GM19395 (cell line): ENCODE measurements around the gene SAFB2.

Experiments
- ATAC-seq: cut with Tn5 transposase; IDR thresholded peaks from one replicate; pipeline ENCODE4 v1.9.1; 2021; ENCODE audit warnings: mild to moderate bottlenecking, moderate library complexity; ENCODE audit not compliant: unreplicated experiment

Gene SAFB2

GRCh38 chr19:5585461-5586299, 36.9 kb downstream of the SAFB2 start:
- ATAC-seq: no peak

DNA sequence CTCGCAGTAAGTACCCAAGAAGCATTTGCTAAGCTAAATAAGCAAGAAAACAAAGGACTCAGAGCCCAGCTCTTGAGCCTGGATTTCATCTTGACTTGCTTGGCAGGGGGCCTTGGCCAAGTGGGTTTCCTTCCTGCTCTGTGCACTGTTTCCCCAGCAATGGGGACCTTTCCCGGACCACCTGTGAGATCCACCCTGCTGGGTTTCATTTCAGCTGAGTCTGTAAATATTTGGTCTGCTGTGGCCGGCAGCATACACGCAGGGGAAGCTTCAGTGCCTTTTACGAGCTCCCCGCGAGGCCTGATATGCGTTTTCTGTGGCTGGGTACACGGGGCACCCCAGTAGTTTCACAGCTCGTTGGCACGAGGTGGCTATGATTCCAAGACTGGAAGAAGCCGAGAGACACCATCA, 42.4 kb downstream of the SAFB2 start:
- no peak for ATAC-seq

GRCh38 chr19:5579697-5580096, 42.9 kb downstream of the SAFB2 start:
- ATAC-seq: no peak

GRCh38 chr19:5579286-5579685, 43.3 kb downstream of the SAFB2 start:
- ATAC-seq: no peak

- no peak for ATAC-seq
Observed at GRCh38 chr19:5578097-5578846, 44.3 kb downstream of the SAFB2 start.

DNA sequence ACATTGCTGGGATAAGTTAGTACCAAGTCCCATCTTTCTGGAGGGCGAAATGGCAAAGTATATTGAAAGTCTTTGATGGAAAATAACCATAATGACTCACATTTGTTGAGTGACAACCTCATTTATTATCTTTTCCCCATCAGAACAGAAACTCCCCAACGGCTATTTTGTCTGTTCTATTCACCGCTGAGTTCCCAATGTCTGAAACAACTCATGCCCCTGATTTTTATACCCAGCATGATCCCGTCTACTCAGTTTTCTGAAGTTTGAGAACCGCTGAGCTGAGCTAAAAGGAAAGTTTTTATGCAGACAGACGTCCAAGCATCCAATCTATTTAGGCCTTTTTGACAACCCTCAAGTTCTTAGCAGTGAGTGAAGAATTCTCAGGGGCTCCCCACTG, 47.0 kb downstream of the SAFB2 start:
- ATAC-seq: no peak

DNA sequence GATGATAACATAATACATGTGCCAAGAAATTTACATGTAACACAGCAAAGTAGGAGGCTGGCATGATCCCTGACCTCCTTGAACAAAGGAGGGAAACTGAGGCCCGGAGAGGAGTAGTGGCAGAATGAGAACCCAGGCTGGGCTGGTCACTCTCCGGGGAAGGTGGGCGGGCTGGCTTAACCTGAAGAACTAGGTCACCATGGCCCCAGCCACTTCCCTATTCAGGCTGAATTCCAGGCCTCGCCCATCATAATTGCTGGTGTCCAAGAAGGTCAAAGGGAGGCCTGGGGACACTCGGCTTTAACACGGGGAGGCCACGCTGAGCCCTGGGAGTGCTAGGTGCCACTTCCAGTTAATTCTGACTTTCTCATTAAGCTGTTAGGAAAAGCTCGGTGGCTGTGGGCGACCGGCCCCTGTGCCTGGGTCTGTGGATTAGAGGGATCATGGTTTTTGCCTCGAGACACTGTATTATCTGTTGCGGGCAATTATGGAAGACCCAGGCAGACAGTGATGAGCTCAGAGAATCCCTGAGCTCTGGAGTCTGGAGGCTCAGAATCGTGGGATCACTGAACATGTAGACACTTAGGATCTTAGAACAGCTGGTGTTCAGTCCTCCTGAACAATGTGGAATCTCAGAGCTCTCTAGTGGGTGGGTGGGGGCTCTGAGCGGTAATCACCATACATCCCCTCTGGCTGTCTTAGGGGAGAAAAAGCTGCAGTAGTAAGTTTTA, 49.9 kb downstream of the SAFB2 start:
- ATAC-seq: no peak

GRCh38 chr19:5571777-5572176, 50.8 kb downstream of the SAFB2 start:
- ATAC-seq: no peak

- ATAC-seq: no peak
Observed at GRCh38 chr19:5567970-5568407, 54.6 kb downstream of the SAFB2 start.

GRCh38 chr19:5567360-5567969, 55.1 kb downstream of the SAFB2 start, which contains the start of gene TINCR:
TSS of gene TINCR (minus strand) at chr19:5567953.
- no peak for ATAC-seq

DNA sequence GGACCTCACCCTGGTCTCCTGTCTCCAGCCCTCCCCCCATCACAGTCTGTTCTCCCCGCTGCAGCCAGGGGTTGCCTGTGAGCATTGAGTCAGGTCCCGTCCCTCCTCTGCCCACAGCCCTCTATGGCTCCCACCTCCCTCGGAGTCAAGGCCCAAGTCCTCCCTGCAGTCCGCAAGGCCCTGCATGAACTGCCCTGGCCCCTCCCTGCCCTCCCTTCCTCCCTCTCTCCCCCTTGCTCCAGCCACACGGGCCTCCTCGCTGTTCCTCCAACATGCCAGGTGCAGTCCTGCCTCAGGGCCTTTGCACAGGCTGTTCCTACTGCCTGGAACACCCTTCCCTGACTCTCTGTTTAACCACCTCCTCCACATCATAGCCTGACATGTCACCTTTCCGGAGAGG, 57.6 kb downstream of the SAFB2 start:
- no peak for ATAC-seq

DNA sequence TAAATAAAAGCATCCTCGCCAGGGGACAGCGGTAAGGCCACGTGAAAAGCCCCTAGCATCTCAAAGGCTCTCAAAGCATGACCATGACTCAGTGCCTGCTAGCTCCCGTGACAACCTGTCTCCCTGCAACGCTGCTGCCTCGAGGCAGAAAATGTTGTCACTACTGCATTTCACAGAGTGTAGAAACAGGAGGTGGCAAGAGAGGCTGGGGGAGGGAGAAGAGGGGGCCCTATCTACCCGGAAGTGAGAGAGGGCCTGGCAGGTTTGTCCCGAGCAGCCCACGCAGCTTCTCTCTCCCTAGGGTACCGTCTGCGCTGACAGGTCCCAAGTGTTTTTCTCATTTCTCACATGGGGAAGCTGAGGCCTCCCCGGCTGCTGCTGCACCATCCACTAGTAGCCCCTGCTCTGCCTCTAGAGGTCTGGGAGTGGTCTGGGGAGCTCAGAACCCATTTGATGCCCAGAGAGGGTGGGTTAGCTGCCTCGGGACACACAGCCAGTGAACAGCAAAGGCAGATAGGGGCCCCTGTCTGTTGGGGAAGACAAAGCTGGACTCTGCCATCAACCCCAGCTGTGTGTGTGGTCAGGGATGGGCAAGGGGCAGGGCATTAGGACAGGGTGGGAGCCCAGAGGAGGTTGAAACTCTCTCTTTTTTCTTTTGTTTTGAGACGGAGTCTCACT, 58.5 kb downstream of the SAFB2 start:
- no peak for ATAC-seq

GRCh38 chr19:5563008-5563431, 59.6 kb downstream of the SAFB2 start:
- no peak for ATAC-seq

GRCh38 chr19:5562280-5562679, 60.3 kb downstream of the SAFB2 start:
- ATAC-seq: no peak

GRCh38 chr19:5561559-5561958, 61.0 kb downstream of the SAFB2 start:
- ATAC-seq: no peak

- no peak for ATAC-seq
Observed at GRCh38 chr19:5560156-5560555, 62.4 kb downstream of the SAFB2 start.

DNA sequence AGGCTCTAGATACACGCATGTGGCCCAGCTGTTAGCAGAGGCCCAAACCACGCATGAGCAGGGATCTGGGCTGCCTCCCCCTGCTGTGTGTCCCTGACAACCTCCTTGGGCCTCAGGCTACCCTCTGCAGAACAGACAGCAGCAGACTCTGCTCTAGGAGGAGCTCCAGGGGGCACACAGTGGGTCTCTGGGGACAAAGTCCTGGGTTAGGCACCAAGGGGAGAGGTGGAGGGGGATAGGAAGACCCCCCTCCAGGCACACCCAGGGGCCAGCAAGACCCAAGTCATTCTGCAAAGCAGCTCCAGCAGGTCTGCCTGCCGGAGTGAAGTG, 62.8 kb downstream of the SAFB2 start:
- ATAC-seq: no peak

DNA sequence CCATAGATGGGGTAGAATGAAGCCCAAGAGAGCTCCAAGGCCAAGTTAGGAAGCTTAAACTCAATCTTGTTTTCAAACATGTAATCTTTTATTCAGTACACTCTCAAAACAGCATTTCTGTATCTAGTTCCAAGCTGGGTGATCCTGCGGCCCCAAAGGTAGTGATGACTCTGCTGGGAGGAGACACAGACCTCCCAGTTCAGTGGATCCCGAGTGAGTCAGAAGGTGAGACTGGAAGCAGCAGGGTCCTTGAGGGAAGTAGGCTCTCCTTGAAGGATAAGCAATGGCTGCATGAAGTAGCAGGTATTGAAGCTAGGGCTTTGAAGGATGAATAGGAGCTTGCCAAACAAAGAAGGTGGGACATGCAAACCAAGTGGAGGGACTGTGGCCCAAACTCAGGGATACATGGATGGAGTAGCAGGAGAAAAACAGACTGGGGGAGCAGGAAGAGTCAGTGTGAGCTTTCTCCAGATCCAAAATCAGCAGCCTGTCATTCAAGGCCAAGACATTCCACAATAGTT, 64.4 kb downstream of the SAFB2 start:
- ATAC-seq: no peak

- ATAC-seq: no peak
Observed at GRCh38 chr19:5557691-5558090, 64.9 kb downstream of the SAFB2 start.

DNA sequence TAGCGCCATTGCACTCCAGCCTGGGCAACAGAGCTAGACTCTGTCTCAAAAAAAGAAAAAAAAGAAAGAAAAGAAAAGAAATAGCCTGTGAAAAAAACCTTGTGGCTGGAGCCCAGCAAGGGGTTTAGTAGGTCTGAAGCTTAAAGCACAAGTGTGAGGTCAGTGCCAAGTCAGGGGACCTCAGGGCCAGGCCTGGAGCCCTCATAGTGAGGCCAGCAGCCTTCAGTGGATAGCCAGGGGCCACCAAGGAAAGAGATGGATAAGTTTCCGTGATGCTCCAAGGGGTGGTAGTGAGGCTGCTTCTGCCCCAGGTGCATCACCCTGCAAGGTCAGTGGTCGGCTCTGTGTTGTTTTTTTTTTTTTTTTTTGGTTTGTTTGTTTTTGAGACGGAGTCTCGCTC, 67.7 kb downstream of the SAFB2 start:
- ATAC-seq: no peak
